Subcutaneous abdominal adipose tissue (tissue), 5 donors: ENCODE results near the gene ATP1A4.

Source experiments
- H3K27ac ChIP-seq: one replicate; pipeline ENCODE4 v1.7.0; 2013; ENCODE audit warnings: low read depth, mild to moderate bottlenecking, inconsistent platforms, low read length, moderate library complexity
- H3K27me3 ChIP-seq, 5 donors: one replicate each; pipeline ENCODE4 v1.7.0; 2013; ENCODE audit warnings: low read length in 5 of 5, inconsistent platforms in 1 of 5; ENCODE audit not compliant: control insufficient read depth in 5 of 5, insufficient read depth in 4 of 5
- H3K36me3 ChIP-seq, 5 donors: one replicate each; pipeline ENCODE4 v1.7.0; 2013; ENCODE audit warnings: low read length in 5 of 5; ENCODE audit not compliant: control insufficient read depth in 5 of 5, insufficient read depth in 5 of 5
- H3K4me1 ChIP-seq, 5 donors: one replicate each; pipeline ENCODE4 v1.7.0; 2013; ENCODE audit warnings: low read length in 5 of 5, mild to moderate bottlenecking in 3 of 5, moderate library complexity in 1 of 5; ENCODE audit not compliant: control insufficient read depth in 5 of 5, insufficient read depth in 5 of 5
- H3K4me3 ChIP-seq, 5 donors: one replicate each; pipeline ENCODE4 v1.7.0; 2013; ENCODE audit warnings: low read length in 5 of 5, low read depth in 1 of 5
- H3K9ac ChIP-seq, 5 donors: one replicate each; pipeline ENCODE4 v1.7.0; 2013; ENCODE audit warnings: low read length in 5 of 5, mild to moderate bottlenecking in 4 of 5, moderate library complexity in 3 of 5
- H3K9me3 ChIP-seq, 5 donors: one replicate each; pipeline ENCODE4 v1.7.0; 2013; ENCODE audit warnings: low read length in 5 of 5; ENCODE audit not compliant: control insufficient read depth in 5 of 5
- donor health status: healthy.
- donor health status: healthy.
- donor health status: healthy.
- donor health status: healthy.
- donor health status: healthy.

The ATP1A4 gene

GRCh38 chr1:160194737-160195059 is 43.3 kb downstream of the ATP1A4 start:
- peaks cover 0 to 5% (median 0%) of the 10 kb centered on the region in 5 donors for H3K27me3 ChIP-seq
- H3K9ac ChIP-seq, result no peak overlapping the region
- H3K27ac ChIP-seq, result no peak overlapping the region
- no peaks in the 10 kb centered on the region for H3K9me3 ChIP-seq
- peaks cover 0 to 21% (median 15%) of the 10 kb centered on the region in 5 donors for H3K4me1 ChIP-seq
- no peaks in the 10 kb centered on the region for H3K36me3 ChIP-seq
- no peak overlapping the region for H3K4me3 ChIP-seq

GRCh38 chr1:160196143-160196542 is 44.7 kb downstream of the ATP1A4 start:
- no peaks in the 10 kb centered on the region for H3K9me3 ChIP-seq
- H3K36me3 ChIP-seq, result no peaks in the 10 kb centered on the region
- H3K4me3 ChIP-seq, result no peak overlapping the region
- H3K9ac ChIP-seq, result no peak overlapping the region
- H3K27ac ChIP-seq, result no peak overlapping the region
- H3K27me3 ChIP-seq, result peaks cover 0 to 5% (median 0%) of the 10 kb centered on the region in 5 donors
- peaks cover 0 to 16% (median 11%) of the 10 kb centered on the region in 5 donors for H3K4me1 ChIP-seq

- H3K4me3 ChIP-seq, result no peak overlapping the region
- H3K27ac ChIP-seq, result no peak overlapping the region
- peaks cover 0 to 16% (median 11%) of the 10 kb centered on the region in 5 donors for H3K4me1 ChIP-seq
- H3K9ac ChIP-seq, result no peak overlapping the region
- no peaks in the 10 kb centered on the region for H3K9me3 ChIP-seq
- no peaks in the 10 kb centered on the region for H3K36me3 ChIP-seq
- H3K27me3 ChIP-seq, result peaks cover 0 to 5% (median 0%) of the 10 kb centered on the region in 5 donors
Observed at GRCh38 chr1:160197231-160197630, 45.8 kb downstream of the ATP1A4 start.

GRCh38 chr1:160200786-160201185 is 49.4 kb downstream of the ATP1A4 start:
- Histone ChIP-seq H3K36me3 (no peaks in the 10 kb centered on the region), H3K4me1 (peaks cover 0 to 16% (median 13%) of the 10 kb centered on the region in 5 donors), H3K4me3 (no peak overlapping the region), H3K9me3 (no peaks in the 10 kb centered on the region), H3K27ac (no peak overlapping the region), H3K27me3 (no peaks in the 10 kb centered on the region), H3K9ac (no peak overlapping the region)

GRCh38 chr1:160204526-160205241 is 53.3 kb downstream of the ATP1A4 start:
- H3K9ac ChIP-seq, result peak overlapping the region in 1 of 5 donors; percentile 63
- H3K9me3 ChIP-seq, result no peaks in the 10 kb centered on the region
- peaks cover 0 to 25% (median 10%) of the 10 kb centered on the region in 5 donors for H3K36me3 ChIP-seq
- H3K4me3 ChIP-seq, result peak overlapping the region in 4 of 5 donors; percentile 37 to 50 (median 42)
- H3K27me3 ChIP-seq, result no peaks in the 10 kb centered on the region
- peak overlapping the region; percentile 68 for H3K27ac ChIP-seq
- peaks cover 3 to 55% (median 47%) of the 10 kb centered on the region in 5 donors for H3K4me1 ChIP-seq

GRCh38 chr1:160205242-160206035 is 54.0 kb downstream of the ATP1A4 start, which contains the start of gene PEA15:
TSS of gene PEA15 (plus strand) at chr1:160205384. CDS start at chr1:160211545, 6,161 bp downstream.
- no peaks in the 10 kb centered on the region for H3K27me3 ChIP-seq
- peak within 1 kb of the TSS; percentile 91 for H3K27ac ChIP-seq
- peak within 1 kb of the TSS; percentile 60 to 93 (median 85) for H3K4me3 ChIP-seq
- peak within 1 kb of the TSS; percentile 39 to 98 (median 95) for H3K9ac ChIP-seq
- peaks cover 6 to 63% (median 55%) of the 10 kb centered on the region in 5 donors for H3K4me1 ChIP-seq
- H3K9me3 ChIP-seq, result no peaks in the 10 kb centered on the region
- peaks cover 0 to 31% (median 17%) of the 10 kb centered on the region in 5 donors for H3K36me3 ChIP-seq

- H3K27ac ChIP-seq, result peak overlapping the region; percentile 91
- peaks cover 6 to 68% (median 58%) of the 10 kb centered on the region in 5 donors for H3K4me1 ChIP-seq
- peak overlapping the region; percentile 3 to 98 (median 95) for H3K9ac ChIP-seq
- H3K36me3 ChIP-seq, result peaks cover 0 to 36% (median 17%) of the 10 kb centered on the region in 5 donors
- H3K4me3 ChIP-seq, result peak overlapping the region; percentile 60 to 93 (median 85)
- no peaks in the 10 kb centered on the region for H3K27me3 ChIP-seq
- H3K9me3 ChIP-seq, result no peaks in the 10 kb centered on the region
Observed at GRCh38 chr1:160206036-160206389, 54.6 kb downstream of the ATP1A4 start.

- Histone ChIP-seq H3K4me1 (peaks cover 6 to 68% (median 58%) of the 10 kb centered on the region in 5 donors), H3K9me3 (no peaks in the 10 kb centered on the region), H3K9ac (peak overlapping the region; percentile 3 to 98 (median 95)), H3K27me3 (no peaks in the 10 kb centered on the region), H3K36me3 (peaks cover 0 to 42% (median 22%) of the 10 kb centered on the region in 5 donors), H3K4me3 (peak overlapping the region; percentile 60 to 93 (median 85)), H3K27ac (peak overlapping the region; percentile 91)
Observed at GRCh38 chr1:160206421-160207117, 55.2 kb downstream of the ATP1A4 start.

GRCh38 chr1:160207118-160207650 is 55.8 kb downstream of the ATP1A4 start:
- peak overlapping the region; percentile 91 for H3K27ac ChIP-seq
- H3K4me1 ChIP-seq, result peaks cover 6 to 68% (median 58%) of the 10 kb centered on the region in 5 donors
- H3K27me3 ChIP-seq, result no peaks in the 10 kb centered on the region
- H3K4me3 ChIP-seq, result peak overlapping the region in 1 of 5 donors; percentile 92
- H3K9me3 ChIP-seq, result no peaks in the 10 kb centered on the region
- H3K36me3 ChIP-seq, result peaks cover 5 to 48% (median 26%) of the 10 kb centered on the region in 5 donors
- peak overlapping the region in 4 of 5 donors; percentile 21 to 47 (median 30) for H3K9ac ChIP-seq
